GM23248 (cell line): ENCODE results near the gene PPP1R12B.

Source experiments
- EZH2 ChIP-seq: fragments of 200-600 bp; sonication (generic); IDR thresholded peaks from 2 replicates; pipeline ENCODE4 v1.6.1; 2018; ENCODE audit warnings: antibody characterized with exemption, mild to moderate bottlenecking; ENCODE audit not compliant: insufficient read depth, poor library complexity, severe bottlenecking
- EZH2phosphoT487 ChIP-seq: fragments of 200-600 bp; sonication (generic); IDR thresholded peaks from 2 replicates; pipeline ENCODE4 v1.6.1; 2018; ENCODE audit warnings: antibody characterized with exemption, moderate library complexity, mild to moderate bottlenecking, low read depth; ENCODE audit not compliant: insufficient read depth

GRCh38 chr1:202619505-202619904 lies 271.0 kb downstream of the PPP1R12B start:
- TF ChIP-seq EZH2 (no peak), EZH2phosphoT487 (no peak)
